SK-N-SH (cell line): Measurements from ENCODE around the gene PICK1.

ENCODE experiments used
- CHD2 ChIP-seq: fragments of 150-350 bp; IDR thresholded peaks from 2 replicates; pipeline ENCODE4 v1.6.1; 2018; ENCODE audit warnings: low read length; ENCODE audit not compliant: partially characterized antibody
- CTCF ChIP-seq: fragments of 200-600 bp; sonication (generic); IDR thresholded peaks from 2 replicates; pipeline ENCODE4 v1.6.1; 2017; ENCODE audit warnings: antibody characterized with exemption, mild to moderate bottlenecking, moderate library complexity
- GATA2 ChIP-seq: sonication (generic); formaldehyde crosslinking; IDR thresholded peaks from 2 replicates; pipeline ENCODE4 v1.5.0; 2020; ENCODE audit warnings: mild to moderate bottlenecking, missing genetic modification reagents
- MEF2A ChIP-seq: IDR thresholded peaks from 2 replicates; pipeline ENCODE4 v1.4.0; 2012; ENCODE audit warnings: low read depth, borderline replicate concordance
- NFIC ChIP-seq: IDR thresholded peaks from 2 replicates; pipeline ENCODE4 v1.4.0; 2012; ENCODE audit warnings: borderline replicate concordance
- RCOR1 ChIP-seq: fragments of 150-350 bp; IDR thresholded peaks from 2 replicates; pipeline ENCODE4 v1.6.1; 2017; ENCODE audit warnings: antibody characterized with exemption, low read length
- REST ChIP-seq: IDR thresholded peaks from 2 replicates; pipeline ENCODE4 v1.6.1; 2012; ENCODE audit warnings: mild to moderate bottlenecking, low read depth, low read length, moderate library complexity
- RFX5 ChIP-seq: IDR thresholded peaks from 2 replicates; pipeline ENCODE4 v1.6.1; 2012; ENCODE audit warnings: mild to moderate bottlenecking, improper control_type of control experiment, low read length
- SMC3 ChIP-seq: IDR thresholded peaks from 2 replicates; pipeline ENCODE4 v1.6.1; 2012; ENCODE audit warnings: low read depth, low read length, improper control_type of control experiment
- USF2 ChIP-seq: fragments of 150-350 bp; IDR thresholded peaks from 2 replicates; pipeline ENCODE4 v1.6.1; 2017; ENCODE audit warnings: antibody characterized with exemption, low read length, low read depth, borderline replicate concordance

- TF ChIP-seq CTCF (no peak), RFX5 (no peak), SMC3 (no peak), GATA2 (CRISPR knock-in tag) (no peak), USF2 (no peak), NFIC (no peak), REST (no peak), MEF2A (no peak), RCOR1 (no peak), CHD2 (no peak)
Observed at GRCh38 chr22:38049812-38050619, 7.2 kb upstream of the PICK1 start.
